ENCODE data around the gene DDX25.

The DDX25 gene

DNA sequence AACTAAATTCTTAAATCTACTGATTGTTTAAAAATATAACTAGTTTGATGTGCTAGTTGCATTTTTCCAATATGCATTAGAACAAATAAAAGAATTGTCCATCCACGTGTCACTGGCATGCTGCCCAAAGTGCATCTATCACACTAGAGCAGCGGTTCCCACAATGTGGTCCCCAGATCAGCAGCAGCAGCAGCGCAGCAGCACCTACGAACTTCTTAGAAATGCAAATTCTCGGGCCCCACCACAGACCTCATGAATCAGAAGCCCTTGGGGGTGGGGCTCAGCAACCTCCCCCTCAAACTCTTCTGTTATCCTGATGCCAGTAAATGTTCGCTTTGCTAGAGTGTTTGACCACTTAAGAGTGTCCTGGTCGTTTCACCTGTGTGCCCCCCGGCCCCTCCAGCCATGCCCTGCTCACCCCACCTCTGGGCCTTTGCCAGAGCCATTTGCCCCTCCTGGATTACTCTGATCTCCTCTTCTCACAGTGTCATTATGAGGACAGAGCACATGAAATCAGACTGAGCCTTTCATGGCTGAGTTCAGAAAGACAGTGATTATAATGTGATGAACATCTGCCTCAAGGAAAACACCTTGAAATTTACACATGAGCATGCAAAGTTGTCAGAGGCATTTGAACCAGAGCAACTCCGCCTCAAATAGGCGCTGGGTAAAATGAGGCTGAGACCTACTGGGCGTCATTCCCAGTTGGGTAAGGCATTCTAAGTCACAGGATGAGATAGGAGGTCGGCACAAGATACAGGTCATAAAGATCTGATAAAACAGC is 28.9 kb downstream of the DDX25 start:
- in situ Hi-C loops (cut with MboI; ENCODE audit: low sequenced_read_pairs): no loop called here

DNA sequence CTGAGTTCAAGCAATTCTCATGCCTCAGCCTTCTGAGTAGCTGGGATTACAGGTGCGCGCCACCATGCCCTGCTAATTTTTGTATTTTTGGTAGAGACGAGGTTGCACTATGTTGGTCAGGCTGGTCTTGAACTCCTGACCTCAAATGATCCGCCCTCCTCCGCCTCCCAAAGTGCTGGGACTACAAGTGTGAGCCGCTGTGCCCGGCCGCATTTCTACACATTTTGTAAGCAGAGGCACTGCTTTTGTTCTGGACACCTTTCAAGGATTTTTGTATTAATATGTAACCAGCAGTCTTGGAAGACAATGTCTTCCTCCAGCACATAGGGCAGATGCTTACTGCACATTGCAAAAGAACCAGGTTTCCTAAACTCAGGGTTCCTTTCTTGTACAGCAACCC is 30.2 kb downstream of the DDX25 start:
- in situ Hi-C loops (cut with MboI; ENCODE audit: low sequenced_read_pairs): no loop called here

DNA sequence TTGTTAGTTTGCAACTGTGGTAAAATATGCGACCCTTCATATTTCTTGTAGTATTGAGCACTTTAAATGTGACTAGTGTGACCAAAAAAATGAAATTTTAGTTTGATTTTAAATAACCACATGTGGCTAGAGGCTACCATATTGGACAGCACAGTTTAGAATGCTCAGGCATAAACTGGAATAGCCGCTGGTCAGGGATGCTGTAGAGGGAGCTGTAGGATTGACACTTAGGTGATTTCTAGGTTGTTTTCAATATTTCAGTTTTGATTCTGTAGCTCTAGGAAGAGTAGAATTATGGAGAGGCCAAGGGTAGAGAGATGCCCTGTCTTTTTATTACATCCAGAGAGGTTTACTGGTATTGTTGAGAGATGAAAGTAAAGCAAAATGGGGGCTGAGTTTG is 30.7 kb downstream of the DDX25 start:
- in situ Hi-C loops (cut with MboI; ENCODE audit: low sequenced_read_pairs): no loop called here

DNA sequence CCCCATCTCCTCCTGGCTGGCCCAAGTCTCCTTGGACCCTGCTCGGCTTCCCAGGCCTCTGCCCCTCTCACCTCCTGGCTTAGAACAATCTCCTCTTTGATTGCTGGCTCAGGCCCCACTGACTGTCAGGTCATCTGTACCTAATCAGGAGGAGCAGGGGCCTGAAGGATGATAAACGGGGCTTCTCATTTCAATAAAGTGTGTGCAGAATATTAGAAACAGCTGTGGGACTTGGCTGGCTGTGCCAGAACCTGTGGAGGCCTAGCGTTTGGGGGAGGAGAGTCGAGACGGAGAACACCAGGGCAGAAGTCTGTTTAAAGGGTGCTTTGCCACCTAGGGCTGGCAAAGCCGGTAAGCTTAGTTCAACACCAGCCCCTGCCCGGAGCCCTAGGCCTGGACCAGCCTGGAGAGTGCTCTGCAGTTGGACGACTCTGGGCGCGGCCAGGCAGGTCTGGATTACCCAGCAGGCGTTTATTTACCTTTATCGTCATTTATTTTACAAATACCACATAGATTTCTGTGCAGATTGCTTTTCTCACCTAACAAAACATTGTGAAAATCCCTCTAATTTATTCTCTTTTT is 31.4 kb downstream of the DDX25 start:
- in situ Hi-C loops (cut with MboI; ENCODE audit: low sequenced_read_pairs): no loop called here

DNA sequence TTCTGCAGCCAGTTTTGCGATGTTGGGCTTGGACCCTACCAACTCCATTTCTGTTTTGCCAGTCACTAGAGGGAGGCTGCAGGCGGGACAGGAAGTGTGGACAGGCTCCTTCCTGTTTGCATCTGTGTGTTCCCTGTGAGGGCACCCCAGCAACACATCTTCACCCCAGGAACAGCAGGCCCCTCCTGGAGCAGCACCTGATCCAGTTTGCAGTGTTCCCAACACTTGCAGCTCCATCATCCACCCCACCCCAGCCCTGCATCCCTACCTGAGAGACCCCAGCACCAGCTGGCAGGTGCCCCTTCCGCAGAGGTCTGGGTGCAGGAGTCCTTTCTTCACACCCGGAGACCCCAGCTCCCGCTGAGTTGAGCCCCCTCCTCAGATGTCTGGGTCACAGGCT is 34.1 kb downstream of the DDX25 start:
- in situ Hi-C loops (cut with MboI; ENCODE audit: low sequenced_read_pairs): no loop called here

DNA sequence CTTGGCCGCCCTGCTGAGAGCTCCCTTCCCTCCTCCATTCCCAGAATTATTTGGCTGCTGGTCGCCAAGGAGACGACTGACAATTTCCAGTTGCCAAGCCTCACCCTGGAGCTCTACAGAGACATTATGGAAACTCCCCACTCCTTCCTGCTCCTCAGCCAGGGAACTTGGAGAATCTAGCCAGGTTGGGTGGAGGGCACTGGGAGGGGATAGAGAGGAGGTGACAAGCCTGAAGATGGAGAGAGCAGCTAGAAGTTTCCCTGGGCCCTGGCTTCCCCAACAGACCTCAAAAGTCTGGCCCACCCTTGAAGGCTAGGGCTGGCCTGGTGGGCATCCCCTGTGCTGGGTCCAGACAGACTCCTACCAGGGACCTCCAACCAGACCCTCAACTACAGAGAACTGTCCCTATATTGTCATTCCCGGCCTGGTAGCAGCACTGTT is 34.8 kb downstream of the DDX25 start:
- in situ Hi-C loops (cut with MboI; ENCODE audit: low sequenced_read_pairs): no loop called here

DNA sequence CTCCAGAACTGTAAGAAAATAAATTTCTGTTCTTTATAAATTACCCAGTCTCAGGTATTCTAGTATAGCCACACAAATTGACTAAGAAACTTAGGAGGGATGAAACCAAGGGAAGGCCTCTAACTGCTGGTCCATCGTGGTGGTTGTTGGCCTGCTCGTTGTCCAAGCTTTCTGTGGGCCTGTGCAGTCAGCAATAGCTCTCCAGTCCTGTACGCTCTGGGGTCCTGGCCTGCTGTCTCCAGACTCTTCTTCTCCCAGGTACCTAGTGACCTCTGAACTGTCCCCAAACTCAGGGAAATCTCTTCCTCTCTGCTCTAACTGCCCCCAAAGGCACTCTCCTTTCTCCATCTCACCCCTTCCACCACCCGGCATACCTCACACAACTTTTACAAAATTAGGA is 35.8 kb downstream of the DDX25 start:
- in situ Hi-C loops (cut with MboI; ENCODE audit: low sequenced_read_pairs): no loop called here

DNA sequence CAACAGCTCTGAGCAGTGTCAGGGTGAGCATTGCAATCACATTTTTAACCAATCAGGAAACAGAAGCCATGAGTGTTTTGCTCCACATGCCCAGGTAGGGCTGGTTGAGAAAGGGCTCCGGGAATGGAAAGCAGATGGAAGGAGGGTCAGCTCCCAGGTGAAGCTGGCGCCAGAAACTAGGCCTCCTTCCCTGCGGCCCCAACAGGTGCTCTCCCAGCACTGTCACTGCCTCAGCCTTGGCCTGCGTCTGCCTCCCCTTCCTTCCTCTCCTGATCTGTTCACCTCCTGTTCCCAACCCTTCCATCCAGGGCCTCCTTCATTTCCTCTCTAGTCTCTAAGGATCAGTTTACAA is 36.9 kb downstream of the DDX25 start:
- in situ Hi-C loops (cut with MboI; ENCODE audit: low sequenced_read_pairs): no loop called here

DNA sequence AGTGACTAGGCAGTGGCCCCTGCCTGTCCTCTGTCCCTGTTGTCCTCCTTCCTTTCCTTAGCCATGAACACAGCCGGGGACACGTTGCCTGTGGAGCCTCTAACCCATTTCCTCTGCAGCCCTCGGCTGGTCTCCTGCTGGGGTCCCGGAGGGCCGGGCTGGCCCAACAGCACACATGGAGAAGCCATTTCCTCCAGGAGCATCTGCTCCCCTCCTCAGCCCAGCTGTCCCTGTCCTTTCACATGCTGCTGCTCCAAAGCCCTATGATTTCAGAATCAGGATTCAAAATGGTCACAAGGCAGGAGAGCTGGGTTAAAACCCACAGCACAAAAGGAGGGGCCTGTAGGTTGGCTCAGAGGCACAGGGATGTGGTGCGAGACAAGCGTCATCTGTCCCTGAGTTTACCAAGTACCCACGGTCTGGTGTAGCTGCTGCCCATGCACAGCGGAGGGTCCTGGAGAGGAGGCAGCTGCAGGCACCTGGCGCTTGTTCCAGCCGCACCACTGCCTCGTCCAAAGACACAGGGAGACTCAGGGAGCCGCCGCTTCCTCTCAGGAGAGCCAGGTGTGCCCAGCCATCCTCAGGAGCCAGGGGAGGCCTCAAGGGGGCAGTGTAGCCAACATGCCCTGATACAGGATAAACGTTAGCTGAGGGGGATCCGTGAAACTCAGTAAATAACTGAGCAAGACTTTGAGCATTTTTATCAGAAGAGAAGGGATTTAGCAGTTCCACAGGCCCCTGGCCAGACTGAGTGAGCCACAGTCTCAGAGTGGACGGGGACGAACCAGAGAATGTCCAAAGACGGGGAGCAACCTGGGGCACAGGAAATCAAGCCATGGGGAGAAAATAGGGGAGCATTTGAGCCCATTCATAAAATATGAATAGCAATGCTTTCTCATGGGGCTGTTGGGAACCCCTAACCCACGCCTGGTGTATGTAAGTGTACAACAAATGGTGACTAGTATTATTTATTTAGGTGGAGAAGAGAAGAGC is 37.6 kb downstream of the DDX25 start:
- in situ Hi-C loops (cut with MboI; ENCODE audit: low sequenced_read_pairs): no loop called here

DNA sequence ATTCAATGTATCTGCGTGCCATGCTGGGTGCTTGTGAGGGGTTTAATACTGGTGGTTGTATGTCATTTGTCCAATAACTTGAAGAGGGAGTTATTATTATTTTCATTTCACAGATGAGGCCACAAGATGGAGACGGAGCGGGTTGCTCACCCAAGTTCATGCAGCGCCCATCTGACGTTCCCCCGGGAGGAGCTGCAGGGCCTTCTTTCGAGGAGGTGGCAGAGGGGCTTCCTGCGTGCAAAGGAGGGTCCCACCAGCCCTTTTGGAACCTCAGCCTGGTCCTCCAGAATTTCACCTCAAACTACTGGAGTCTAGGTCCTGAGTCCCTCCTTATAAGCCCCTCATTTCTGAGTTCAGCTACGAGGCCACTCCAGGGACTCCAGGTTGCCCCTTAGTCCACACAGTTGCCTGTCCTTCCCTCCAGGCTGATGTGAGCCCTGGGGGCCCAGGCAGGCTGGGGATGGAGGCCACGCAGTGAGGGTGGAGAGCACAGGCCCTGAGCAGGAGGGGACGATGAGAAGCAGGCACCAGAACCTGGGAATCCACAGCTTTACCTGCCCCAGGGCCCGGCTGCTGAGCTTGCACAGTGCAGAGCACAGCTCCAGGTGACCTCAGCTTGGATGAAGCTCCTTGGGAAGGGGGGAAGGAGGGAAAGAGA is 38.6 kb downstream of the DDX25 start:
- in situ Hi-C loops (cut with MboI; ENCODE audit: low sequenced_read_pairs): no loop called here

DNA sequence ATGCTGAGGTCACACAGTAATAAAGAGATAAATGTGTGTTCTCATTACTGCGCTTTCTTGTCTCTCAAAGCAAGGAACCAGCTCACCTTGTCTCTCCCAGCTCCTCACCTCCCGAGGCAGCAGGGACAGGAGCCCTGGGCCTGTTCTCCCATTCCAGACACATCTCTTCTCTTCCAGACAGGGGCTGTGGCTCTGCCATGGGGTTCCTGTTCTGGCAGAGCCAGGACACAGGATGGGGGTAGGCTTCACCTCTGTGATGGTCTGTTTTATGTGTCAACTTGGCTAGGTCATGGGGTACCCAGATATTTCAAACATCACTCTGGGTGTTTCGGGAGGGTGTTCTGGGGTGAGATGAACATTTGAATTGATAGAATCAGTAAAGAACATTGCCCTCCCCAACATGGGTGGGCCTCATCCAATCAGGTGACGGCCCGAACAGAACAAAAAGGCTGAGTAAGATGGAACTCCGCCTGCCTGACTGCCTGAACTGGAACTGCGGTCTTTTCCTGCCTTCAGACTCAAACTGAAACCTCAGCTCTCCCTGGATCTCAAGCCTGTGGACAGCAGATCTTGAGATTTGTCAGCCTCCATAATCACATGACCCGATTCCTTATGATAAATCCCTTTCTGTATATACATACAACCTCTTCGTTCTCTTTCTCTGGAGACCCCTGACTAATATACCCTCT is 39.5 kb downstream of the DDX25 start:
- in situ Hi-C loops (cut with MboI; ENCODE audit: low sequenced_read_pairs): no loop called here

DNA sequence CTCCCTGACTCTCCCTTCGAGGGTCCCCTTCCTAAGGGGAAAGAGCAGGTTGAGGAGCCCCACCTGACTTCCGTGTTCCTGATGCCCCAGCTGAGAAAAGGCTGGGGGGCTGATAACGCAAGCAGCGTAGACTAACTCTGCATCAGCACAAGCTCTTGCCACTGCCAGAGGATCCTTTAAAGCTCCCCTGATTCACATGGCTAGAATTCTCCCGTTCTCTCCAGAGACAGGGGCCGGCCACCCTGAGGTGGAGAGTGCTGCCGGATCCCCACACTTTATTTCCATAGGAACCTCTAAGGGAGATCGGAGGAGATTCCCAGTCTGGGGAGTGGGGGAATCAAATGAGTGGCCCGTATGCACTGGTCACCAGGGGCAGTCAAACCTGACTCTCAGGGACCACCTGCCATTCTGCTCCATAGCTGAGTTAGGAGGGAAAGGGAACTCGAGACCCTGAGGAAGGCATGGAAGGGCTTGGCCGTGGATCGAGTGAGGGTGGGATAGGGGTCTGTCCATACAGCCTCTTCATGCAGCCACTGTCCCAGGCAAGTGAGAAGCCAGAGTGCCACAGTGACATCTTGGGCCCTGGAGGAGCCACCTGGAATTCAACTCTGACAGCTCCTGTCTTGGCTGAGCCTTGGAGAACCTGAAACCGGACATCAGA is 40.2 kb downstream of the DDX25 start:
- in situ Hi-C loops (cut with MboI; ENCODE audit: low sequenced_read_pairs): no loop called here

DNA sequence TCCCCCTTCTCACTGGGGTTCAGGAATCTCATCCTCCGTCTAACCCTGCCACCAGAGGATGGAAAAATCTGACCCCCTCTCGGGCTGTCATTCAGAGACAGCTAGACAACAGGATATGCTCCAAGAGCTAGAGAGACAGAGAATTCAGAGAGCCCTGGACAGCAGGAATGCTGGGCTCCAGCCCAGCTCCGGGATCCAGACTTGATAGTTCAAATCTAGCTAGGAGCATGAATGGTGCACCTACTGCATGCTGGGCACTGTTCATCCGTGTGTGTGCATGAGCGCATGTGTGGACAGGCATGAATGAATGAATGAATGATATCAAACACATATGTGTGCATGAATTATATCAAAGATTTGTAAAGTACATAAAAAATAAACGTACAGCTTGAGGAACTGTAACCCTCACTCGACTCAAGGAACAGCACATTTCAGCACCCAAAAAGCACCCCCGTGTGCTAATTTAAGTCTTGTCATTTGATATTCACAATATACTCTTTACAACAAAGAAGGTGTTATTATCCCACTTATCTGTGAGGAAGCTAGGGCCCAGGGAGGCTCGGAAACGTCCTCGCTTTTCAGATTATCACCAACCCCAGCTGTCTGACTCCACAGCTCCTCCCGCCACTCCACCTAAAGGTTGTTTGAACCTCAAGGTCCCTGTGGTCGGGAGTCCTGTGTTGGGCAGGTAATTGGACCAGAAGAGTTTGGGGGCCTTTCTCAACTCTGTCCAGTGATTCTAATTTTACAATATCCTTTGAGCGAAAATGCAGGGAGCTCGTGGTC is 40.9 kb downstream of the DDX25 start:
- in situ Hi-C loops (cut with MboI; ENCODE audit: low sequenced_read_pairs): no loop called here

DNA sequence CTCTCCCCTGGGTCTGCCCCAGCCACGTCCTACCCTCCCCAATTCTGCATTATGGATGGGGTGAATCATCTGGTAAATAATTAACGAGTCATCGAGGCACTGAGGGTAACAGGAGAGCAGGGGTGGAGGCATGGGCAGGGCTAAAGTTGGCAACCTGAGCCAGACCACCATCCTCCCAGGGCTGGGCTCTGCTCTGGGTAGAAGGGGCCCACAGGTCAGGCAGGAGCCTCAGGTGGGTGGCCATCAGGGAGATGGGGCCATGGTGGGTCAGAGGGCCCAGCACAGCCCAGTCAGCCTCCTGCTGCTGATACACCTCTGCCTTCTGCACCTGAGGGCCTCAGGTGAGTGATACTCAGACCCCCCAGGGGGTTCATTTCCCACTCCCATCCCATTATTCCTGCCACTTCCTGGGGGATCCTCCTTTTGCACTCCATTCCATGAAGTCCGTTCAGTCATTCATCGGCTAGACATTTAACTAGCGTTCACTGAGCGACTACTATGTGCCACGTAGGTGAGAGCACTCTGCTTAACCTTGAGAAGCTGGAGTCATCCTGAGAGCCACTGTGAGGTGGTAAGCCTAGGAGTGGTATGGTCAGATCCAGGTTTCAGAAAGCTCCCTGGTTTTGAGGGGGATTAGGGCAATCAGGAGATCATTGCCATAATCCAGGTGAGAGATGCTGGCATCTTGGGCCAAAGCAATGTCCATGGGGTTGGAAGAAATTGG is 41.7 kb downstream of the DDX25 start, which contains the start of gene VSIG10L2:
Gene VSIG10L2, plus strand, starts transcription at position 248 of the 724 bp plus-strand sequence. Its CDS starts 12 bp downstream, at position 260.
- in situ Hi-C loops (cut with MboI; ENCODE audit: low sequenced_read_pairs): no loop called here

DNA sequence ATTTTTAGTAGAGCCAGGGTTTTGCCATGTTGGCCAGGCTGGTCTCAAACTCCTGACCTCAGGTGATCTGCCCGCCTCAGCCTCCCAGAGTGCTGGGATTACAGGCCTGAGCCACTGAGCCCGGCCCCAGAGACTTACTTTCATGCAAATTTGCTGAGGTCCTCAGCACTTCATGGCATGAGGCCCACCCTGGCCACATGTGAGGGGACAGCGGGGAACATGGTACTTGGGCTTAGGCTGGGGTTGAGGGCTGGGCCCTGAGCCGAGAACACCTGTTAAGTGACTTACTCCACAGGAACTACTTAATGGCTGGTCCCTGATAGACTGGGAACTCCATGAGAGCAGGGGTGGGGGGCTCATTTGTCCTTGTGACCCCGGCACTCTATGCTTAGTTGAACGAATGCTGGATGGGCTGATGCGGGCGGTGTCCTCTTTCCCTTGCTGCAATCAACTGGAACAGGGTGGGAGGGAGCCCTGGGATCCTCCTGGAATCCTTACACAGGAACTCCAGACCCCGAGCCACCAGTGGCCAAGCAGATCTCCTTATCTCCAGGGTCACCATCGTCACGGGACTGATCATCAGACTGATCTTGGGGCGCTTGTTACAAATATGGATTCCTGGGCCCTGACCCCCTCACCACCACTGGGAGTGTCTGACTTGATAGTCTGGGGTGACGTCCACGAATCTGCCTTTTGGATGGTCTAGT is 42.6 kb downstream of the DDX25 start:
- in situ Hi-C loops (cut with MboI; ENCODE audit: low sequenced_read_pairs): no loop called here

DNA sequence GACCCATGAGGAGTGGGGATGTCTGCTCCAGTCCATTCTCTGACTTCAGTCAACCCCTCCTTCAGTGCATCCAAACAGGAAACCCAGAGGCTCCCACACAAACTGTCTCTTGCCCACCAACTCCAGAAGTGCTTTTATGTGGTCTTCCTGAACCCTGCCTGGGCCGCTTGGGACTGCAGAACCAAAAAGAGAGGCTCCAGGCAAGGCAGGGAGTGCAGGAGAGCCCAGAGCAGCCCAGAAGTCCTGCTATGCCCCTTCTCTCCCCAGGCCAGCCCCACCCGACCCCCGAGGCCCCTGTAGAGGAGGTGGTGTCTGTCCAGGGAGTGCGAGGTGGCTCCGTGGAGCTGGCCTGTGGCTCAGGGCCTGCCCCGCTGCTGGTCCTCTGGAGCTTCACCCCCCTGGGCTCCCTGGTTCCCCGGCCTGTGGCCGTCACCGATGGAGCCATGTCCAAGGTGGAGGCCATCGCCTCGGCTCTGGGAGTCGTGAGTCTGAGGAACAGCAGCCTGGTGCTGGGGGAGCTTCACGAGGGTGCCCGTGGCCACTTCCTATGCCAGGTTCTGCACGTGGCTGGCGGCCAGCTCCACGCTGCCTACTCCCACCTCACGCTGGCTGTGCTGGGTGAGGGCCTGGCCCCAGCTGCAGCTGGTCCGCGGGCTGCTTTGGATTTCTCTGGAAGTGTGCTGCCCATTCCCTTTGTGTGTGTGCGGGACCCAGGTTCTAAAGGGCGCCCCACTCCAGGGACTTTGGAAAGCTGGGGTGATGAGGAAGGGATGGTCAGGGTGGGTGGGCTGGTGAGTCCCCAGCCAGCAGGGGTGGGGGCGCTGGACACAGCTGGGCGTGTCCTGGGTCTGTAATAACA is 43.3 kb downstream of the DDX25 start:
- in situ Hi-C loops (cut with MboI; ENCODE audit: low sequenced_read_pairs): no loop called here
